Endothelial cell of umbilical vein (primary cell): Measurements from ENCODE around the gene TWF2. TPM values are rescaled to one million over a fixed set of nuclear protein-coding genes. Genes with fewer than 3 reads are reported as not detected.

Source experiments
- BruUV-seq: library from RNA; stranded (reverse); fragments of 400-500 nt; replicated peaks from 2 replicates; lab custom pipeline; 2021; lab: Mats Ljungman, UMichigan
- CTCF ChIA-PET: fragments of 300-600, 350-600 bp; sonication (Branson Sonifier 250); formaldehyde crosslinking; loops from one replicate; lab custom pipeline; 2021; ENCODE audit warnings: antibody characterized with exemption, inconsistent platforms; lab: Charles Lee
- POLR2A ChIA-PET: fragments of 300-600, 350-600 bp; sonication (Branson Sonifier 250); formaldehyde crosslinking; loops from one replicate; lab custom pipeline; 2021; ENCODE audit warnings: antibody characterized with exemption, inconsistent platforms; lab: Charles Lee
- DNase-seq: peaks from one replicate; pipeline ENCODE4 v3.0.0-alpha.2; 2011; ENCODE audit warnings: low read depth, low spot score
- FAIRE-seq: peaks from 2 replicates; lab custom pipeline; 2011; peaks lifted over from hg19 to GRCh38; lab: Jason Lieb, UNC
- H2AFZ ChIP-seq: 2 replicates; pipeline ENCODE4 v1.6.0; 2012; ENCODE audit warnings: low read depth, low read length, control low read depth, inconsistent platforms
- H3K27ac ChIP-seq: 2 replicates; pipeline ENCODE4 v1.5.1; 2011; ENCODE audit warnings: low read depth, mild to moderate bottlenecking, control low read depth, low read length, moderate library complexity; ENCODE audit not compliant: insufficient read depth
- H3K27me3 ChIP-seq, 2 experiments: 2 replicates each; pipeline versions ENCODE4 v1.6.0 to v1.6.1; 2011; ENCODE audit warnings: low read length in 2 of 2, mixed read lengths in 1 of 2; ENCODE audit not compliant: control insufficient read depth in 2 of 2, insufficient read depth in 2 of 2
- H3K36me3 ChIP-seq, 2 experiments: 2 replicates in 1 of 2; 3 replicates in 1 of 2; pipeline ENCODE4 v1.5.1; 2011; ENCODE audit warnings: low read length in 2 of 2, mild to moderate bottlenecking in 1 of 2, moderate library complexity in 1 of 2; ENCODE audit not compliant: control insufficient read depth in 2 of 2, insufficient read depth in 2 of 2; ENCODE audit errors: extremely low read depth in 1 of 2
- H3K4me1 ChIP-seq: 3 replicates; pipeline ENCODE4 v1.5.1; 2011; ENCODE audit warnings: mild to moderate bottlenecking, low read length; ENCODE audit not compliant: control insufficient read depth, insufficient read depth; ENCODE audit errors: extremely low read depth
- H3K4me2 ChIP-seq: 2 replicates; pipeline ENCODE4 v1.6.1; 2011; ENCODE audit warnings: low read length, control low read depth, mixed read lengths; ENCODE audit not compliant: insufficient read depth
- H3K4me3 ChIP-seq, 3 experiments: fragments of 200-600 bp in 1 of 3; sonication (generic), shearing (Covaris generic) in 1 of 3; replicated peaks in 1 of 3; 2 replicates each; pipeline ENCODE4 v1.5.1; 2011 to 2016; ENCODE audit warnings: control low read depth in 3 of 3, low read length in 3 of 3, mild to moderate bottlenecking in 2 of 3, inconsistent platforms in 1 of 3, low read depth in 1 of 3, moderate library complexity in 1 of 3; ENCODE audit not compliant: insufficient read depth in 1 of 3
- H3K79me2 ChIP-seq: 2 replicates; pipeline ENCODE4 v1.6.0; 2012; ENCODE audit warnings: low read length, inconsistent platforms; ENCODE audit not compliant: control insufficient read depth, insufficient read depth
- H3K9ac ChIP-seq: replicated peaks from 2 replicates; pipeline ENCODE3; 2011; ENCODE audit warnings: low read length, control low read depth; ENCODE audit not compliant: insufficient read depth; ENCODE audit errors: extremely low read depth
- H3K9me1 ChIP-seq: replicated peaks from 3 replicates; pipeline ENCODE4 v1.6.0; 2011; ENCODE audit warnings: mild to moderate bottlenecking, low read length; ENCODE audit not compliant: control insufficient read depth, insufficient read depth; ENCODE audit errors: extremely low read depth
- H3K9me3 ChIP-seq: replicated peaks from 2 replicates; pipeline ENCODE4 v1.5.1; 2012; ENCODE audit warnings: low read length, inconsistent platforms; ENCODE audit not compliant: control insufficient read depth, insufficient read depth
- H4K20me1 ChIP-seq: replicated peaks from 2 replicates; pipeline ENCODE3; 2011; ENCODE audit warnings: mild to moderate bottlenecking, low read length; ENCODE audit not compliant: control insufficient read depth, insufficient read depth; ENCODE audit errors: extremely low read depth
- CTCF ChIP-seq, 2 donors: IDR thresholded peaks; 1 replicate in 1 of 2; 2 replicates in 1 of 2; pipeline ENCODE4 v1.5.1; 2011; ENCODE audit warnings: low read length in 2 of 2, mild to moderate bottlenecking in 2 of 2, moderate library complexity in 2 of 2, control low read depth in 1 of 2, inconsistent platforms in 1 of 2, low read depth in 1 of 2; ENCODE audit not compliant: insufficient read depth in 1 of 2; ENCODE audit errors: extremely low read depth in 1 of 2
- EZH2 ChIP-seq: IDR thresholded peaks from 2 replicates; pipeline ENCODE4 v1.6.1; 2012; ENCODE audit warnings: borderline replicate concordance, low read depth, mild to moderate bottlenecking, moderate library complexity, low read length, inconsistent platforms; ENCODE audit not compliant: severe bottlenecking
- FOS ChIP-seq: IDR thresholded peaks from 2 replicates; pipeline ENCODE4 v1.6.1; 2011; ENCODE audit warnings: mild to moderate bottlenecking, low read length, moderate library complexity, borderline replicate concordance; ENCODE audit not compliant: insufficient read depth
- GATA2 ChIP-seq: IDR thresholded peaks from 2 replicates; pipeline ENCODE4 v1.7.0; 2011; ENCODE audit warnings: low read depth, mild to moderate bottlenecking, moderate library complexity, mixed read lengths, low read length; ENCODE audit not compliant: insufficient read length, insufficient read depth
- JUN ChIP-seq: IDR thresholded peaks from 2 replicates; pipeline ENCODE4 v1.6.1; 2011; ENCODE audit warnings: borderline replicate concordance, low read depth; ENCODE audit not compliant: insufficient read length, insufficient read depth
- MAX ChIP-seq: IDR thresholded peaks from 2 replicates; pipeline ENCODE4 v1.6.1; 2011; ENCODE audit not compliant: insufficient read depth, insufficient read length
- MYC ChIP-seq: IDR thresholded peaks from one replicate; pipeline ENCODE4 v1.6.1; 2011; ENCODE audit warnings: mild to moderate bottlenecking, low read depth, low read length
- POLR2A ChIP-seq: IDR thresholded peaks from 2 replicates; pipeline ENCODE4 v1.6.1; 2012; ENCODE audit warnings: low read depth, mild to moderate bottlenecking, control low read depth, low read length
- POLR2AphosphoS5 ChIP-seq: IDR thresholded peaks from 2 replicates; pipeline ENCODE4 v1.6.1; 2012; ENCODE audit warnings: low read depth, mild to moderate bottlenecking, control low read depth, low read length, moderate library complexity; ENCODE audit not compliant: insufficient read depth
- dilution Hi-C: fragments of 300-500 bp; cut with MboI; formaldehyde crosslinking; loops from one replicate; pipeline ENCODE4 v1.15.0; 2019; ENCODE audit warnings: low sequenced_read_pairs; ENCODE audit not compliant: extremely low pct_ligation_motif_present
- intact Hi-C: fragments of 100-400 bp; cut with micrococcal nuclease; formaldehyde crosslinking; loops from one replicate; pipeline ENCODE4 v1.10.0; 2022
- polyA plus RNA-seq, 4 experiments: library from polyadenylated mRNA; depleted of rRNA in 3 of 4; stranded (reverse) in 3 of 4; unstranded in 1 of 4; fragments of >200 nt; gene quantifications; 2 replicates each; pipeline versions ENCODE4 v1.2.1 to v1.2.3, GENCODE V29; 2011 to 2012; ENCODE audit warnings: missing spikeins in 1 of 4
- total RNA-seq: library from RNA; stranded (reverse); gene quantifications from 2 replicates; pipeline ENCODE4 v1.2.3, GENCODE V29; 2021

The TWF2 gene
- total and polyA plus RNA-seq, 2 donors (not counting 3 experiments of a cell fraction or from before 2014, with no cell fraction given), result 82.9 to 134 TPM

- no peaks in the 10 kb centered on the region for H4K20me1 ChIP-seq
- CTCF ChIA-PET, result interaction anchor here (0.7 to 0.8 kb wide), 2 partner anchors 10 to 97 kb away, joined by 3 to 4 read pairs; no protein-coding TSS in a partner anchor
- no peak overlapping the region for H3K4me3 ChIP-seq
- dilution Hi-C loops, result no loop called here
- H3K9me1 ChIP-seq, result no peaks in the 10 kb centered on the region
- no TSS peak for BruUV-seq
- FAIRE-seq, result no peak
- H3K4me1 ChIP-seq, result peaks cover 42% of the 10 kb centered on the region
- H3K27ac ChIP-seq, result no peak overlapping the region
- H2AFZ ChIP-seq, result no peak overlapping the region
- no peaks in the 10 kb centered on the region for H3K27me3 ChIP-seq
- POLR2A ChIA-PET, result no interaction called here
- H3K9ac ChIP-seq, result no peak overlapping the region
- no peaks in the 10 kb centered on the region for H3K36me3 ChIP-seq
- no peak for DNase-seq
- no peak overlapping the region for H3K4me2 ChIP-seq
- intact Hi-C loops, result no loop called here
- peaks cover 20% of the 10 kb centered on the region for H3K79me2 ChIP-seq
- H3K9me3 ChIP-seq, result no peaks in the 10 kb centered on the region
- TF ChIP-seq EZH2 (no peak), FOS (no peak)
Observed at GRCh38 chr3:52242039-52242438, 3.1 kb upstream of the TWF2 start.

GRCh38 chr3:52240886-52241370, 2.0 kb upstream of the TWF2 start:
- dilution Hi-C loops, result no loop called here
- no peak overlapping the region for H3K9ac ChIP-seq
- no peak for TF ChIP-seq FOS
- TF ChIP-seq GATA2, result no peak
- TF ChIP-seq MAX, result no peak
- no peak for TF ChIP-seq EZH2
- TF ChIP-seq POLR2A, result no peak
- TF ChIP-seq CTCF (IDR thresholded peaks at IDR 0.05; ENCODE audit: extremely low read depth in 1 of 2, insufficient read depth in 1 of 2, low read depth in 1 of 2, low read length in 2 of 2), result no peak
- no peak for TF ChIP-seq POLR2AphosphoS5
- no peak for TF ChIP-seq MYC
- no peak for TF ChIP-seq JUN
- no peaks in the 10 kb centered on the region for H3K9me1 ChIP-seq
- no peaks in the 10 kb centered on the region for H3K9me3 ChIP-seq
- H3K4me1 ChIP-seq, result peaks cover 36% of the 10 kb centered on the region
- H3K79me2 ChIP-seq, result peaks cover 29% of the 10 kb centered on the region
- CTCF ChIA-PET, result interaction anchor here (0.6 to 7.3 kb wide), 10 partner anchors 9 to 98 kb away, joined by 3 to 104 read pairs (median 5); partner anchors contain the start of genes GLYCTK, TLR9 and WDR82
- no peaks in the 10 kb centered on the region for H3K27me3 ChIP-seq
- DNase-seq (no peak), FAIRE-seq (no peak)
- no peaks in the 10 kb centered on the region for H4K20me1 ChIP-seq
- H2AFZ ChIP-seq, result no peak overlapping the region
- H3K4me3 ChIP-seq, result no peak overlapping the region
- H3K27ac ChIP-seq, result no peak overlapping the region
- intact Hi-C loops, result no loop called here
- H3K36me3 ChIP-seq, result no peaks in the 10 kb centered on the region
- no TSS peak for BruUV-seq
- H3K4me2 ChIP-seq, result no peak overlapping the region
- POLR2A ChIA-PET, result interaction anchor here (0.8 kb wide), 1 partner anchor 39 kb away, joined by 3 read pairs; no protein-coding TSS in a partner anchor
